HEK293 (cell line): ENCODE data around the gene HRG.

Experiments used
- CTCF ChIA-PET: fragments of 350-600 bp; formaldehyde crosslinking; extraction: SDS; loops from one replicate; lab custom pipeline; 2021; ENCODE audit warnings: antibody characterized with exemption; lab: Yijun Ruan, JAX
- POLR2A ChIA-PET: fragments of 300-600 bp; formaldehyde crosslinking; extraction: SDS; loops from one replicate; lab custom pipeline; 2020; ENCODE audit warnings: antibody characterized with exemption, inconsistent platforms; lab: Yijun Ruan, JAX
- H3K27ac ChIP-seq: fragments of 200-500 bp; sonication (Bioruptor generic); 2 replicates; pipeline ENCODE4 v1.5.1; 2014; ENCODE audit warnings: low read depth, low read length, control low read depth, inconsistent platforms; ENCODE audit errors: extremely low read depth
- H3K36me3 ChIP-seq, 2 experiments: fragments of 200-500 bp in 1 of 2; sonication (Bioruptor generic) in 1 of 2; 1 replicate in 1 of 2; 2 replicates in 1 of 2; pipeline ENCODE4 v1.5.1; 2014 to 2017; ENCODE audit warnings: inconsistent platforms in 2 of 2, low read length in 2 of 2; ENCODE audit not compliant: control insufficient read depth in 2 of 2, insufficient read depth in 1 of 2
- H3K4me1 ChIP-seq: fragments of 200-500 bp; sonication (Bioruptor generic); 2 replicates; pipeline ENCODE4 v1.5.1; 2014; ENCODE audit warnings: mild to moderate bottlenecking, low read length, inconsistent platforms; ENCODE audit not compliant: control insufficient read depth, insufficient read depth
- H3K4me3 ChIP-seq: 2 replicates; pipeline ENCODE4 v1.5.1; 2011; ENCODE audit warnings: low read depth, mild to moderate bottlenecking, control low read depth, low read length, moderate library complexity
- H3K9me3 ChIP-seq: fragments of 200-500 bp; sonication (Bioruptor generic); 2 replicates; pipeline ENCODE4 v1.5.1; 2014; ENCODE audit warnings: low read depth, low read length, inconsistent platforms; ENCODE audit not compliant: control insufficient read depth, insufficient read depth
- AEBP2 ChIP-seq: fragments of 450-650 bp; formaldehyde crosslinking; IDR thresholded peaks from 2 replicates; pipeline ENCODE4 v1.5.1; 2016; ENCODE audit warnings: missing biosample characterization, missing genetic modification characterization, borderline replicate concordance
- REPIN1 ChIP-seq: fragments of 450-650 bp; formaldehyde crosslinking; IDR thresholded peaks from 2 replicates; pipeline ENCODE4 v1.5.1; 2017; ENCODE audit warnings: missing biosample characterization, missing genetic modification characterization, low read depth
- ZBTB11 ChIP-seq: fragments of 450-650 bp; formaldehyde crosslinking; conservative IDR thresholded peaks from 2 replicates; pipeline ENCODE4 v1.5.1; 2016; ENCODE audit warnings: low read depth, missing biosample characterization, missing genetic modification characterization
- ZBTB17 ChIP-seq: fragments of 450-650 bp; formaldehyde crosslinking; IDR thresholded peaks from 2 replicates; pipeline ENCODE4 v1.5.1; 2016; ENCODE audit warnings: missing biosample characterization, missing genetic modification characterization
- ZNF10 ChIP-seq: fragments of 450-650 bp; formaldehyde crosslinking; IDR thresholded peaks from 2 replicates; pipeline ENCODE4 v1.5.1; 2017; ENCODE audit warnings: missing biosample characterization, missing genetic modification characterization
- ZNF266 ChIP-seq: fragments of 450-650 bp; formaldehyde crosslinking; IDR thresholded peaks from 2 replicates; pipeline ENCODE4 v1.5.1; 2016; ENCODE audit warnings: missing biosample characterization, missing genetic modification characterization, low read depth
- ZNF292 ChIP-seq: fragments of 450-650 bp; formaldehyde crosslinking; IDR thresholded peaks from 2 replicates; pipeline ENCODE4 v1.5.1; 2016; ENCODE audit warnings: low read depth, missing biosample characterization, missing genetic modification characterization, borderline replicate concordance
- ZNF423 ChIP-seq: fragments of 450-650 bp; formaldehyde crosslinking; IDR thresholded peaks from 2 replicates; pipeline ENCODE4 v1.5.1; 2016; ENCODE audit warnings: missing biosample characterization, missing genetic modification characterization
- ZNF48 ChIP-seq: fragments of 450-650 bp; formaldehyde crosslinking; IDR thresholded peaks from 2 replicates; pipeline ENCODE4 v1.5.1; 2016; ENCODE audit warnings: missing biosample characterization, missing genetic modification characterization
- ZNF529 ChIP-seq: fragments of 450-650 bp; formaldehyde crosslinking; IDR thresholded peaks from 2 replicates; pipeline ENCODE4 v1.5.1; 2017; ENCODE audit warnings: missing genetic modification characterization, missing biosample characterization; ENCODE audit not compliant: insufficient replicate concordance
- ZNF561 ChIP-seq: fragments of 450-650 bp; IDR thresholded peaks from 2 replicates; pipeline ENCODE4 v1.5.1; 2018; ENCODE audit warnings: missing biosample characterization, missing genetic modification characterization, borderline replicate concordance
- ZNF600 ChIP-seq: fragments of 450-650 bp; formaldehyde crosslinking; IDR thresholded peaks from 2 replicates; pipeline ENCODE4 v1.5.1; 2016; ENCODE audit warnings: missing biosample characterization, missing genetic modification characterization
- ZNF624 ChIP-seq: fragments of 450-650 bp; formaldehyde crosslinking; IDR thresholded peaks from 2 replicates; pipeline ENCODE4 v1.5.1; 2017; ENCODE audit warnings: missing biosample characterization, missing genetic modification characterization
- ZNF639 ChIP-seq: fragments of 450-650 bp; formaldehyde crosslinking; IDR thresholded peaks from 2 replicates; pipeline ENCODE4 v1.5.1; 2016; ENCODE audit warnings: missing biosample characterization, missing genetic modification characterization
- ZNF645 ChIP-seq: fragments of 450-650 bp; formaldehyde crosslinking; IDR thresholded peaks from 2 replicates; pipeline ENCODE4; 2016; ENCODE audit warnings: missing biosample characterization, missing genetic modification characterization
- ZNF707 ChIP-seq: fragments of 450-650 bp; formaldehyde crosslinking; IDR thresholded peaks from 2 replicates; pipeline ENCODE4 v1.5.1; 2016; ENCODE audit warnings: missing biosample characterization, missing genetic modification characterization

HRG gene

GRCh38 chr3:186626254-186626847 is 39.5 kb upstream of the HRG start:
- POLR2A ChIA-PET, result no interaction called here

GRCh38 chr3:186627852-186628414 is 37.9 kb upstream of the HRG start:
- Histone ChIP-seq H3K4me1 (no peaks in the 10 kb centered on the region), H3K9me3 (no peaks in the 10 kb centered on the region), H3K4me3 (no peak overlapping the region), H3K27ac (no peak overlapping the region), H3K36me3 (no peaks in the 10 kb centered on the region)
- ChIA-PET CTCF (no interaction called here), POLR2A (no interaction called here)
- TF ChIP-seq ZNF529 (no peak), REPIN1 (no peak), ZBTB11 (tag by site-specific recombination) (no peak), ZNF48 (tag by site-specific recombination) (no peak), ZNF423 (tag by site-specific recombination) (no peak), ZBTB17 (tag by site-specific recombination) (no peak), ZNF707 (no peak), ZNF639 (tag by site-specific recombination) (no peak), ZNF561 (no peak), ZNF600 (tag by site-specific recombination) (no peak), ZNF645 (tag by site-specific recombination) (no peak), ZNF266 (no peak), ZNF624 (tag by site-specific recombination) (no peak), ZNF10 (tag by site-specific recombination) (no peak)

More at GRCh38 chr3:186626254-186626847, 39.5 kb upstream of the HRG start:
- Histone ChIP-seq H3K9me3 (no peaks in the 10 kb centered on the region), H3K4me3 (no peak overlapping the region), H3K4me1 (no peaks in the 10 kb centered on the region), H3K36me3 (no peaks in the 10 kb centered on the region), H3K27ac (no peak overlapping the region)
- TF ChIP-seq ZNF292 (tag by site-specific recombination) (no peak), AEBP2 (tag by site-specific recombination) (no peak)
- CTCF ChIA-PET, result interaction anchor here (1.0 to 2.9 kb wide), 2 partner anchors 9 to 11 kb away, joined by 3 to 12 read pairs; no protein-coding TSS in a partner anchor
